Hematopoietic multipotent progenitor cell treated with erythropoietin and hydrocortisone succinate and interleukin-3 and kit ligand, for 15 days (in vitro differentiated cells): ENCODE measurements around the gene ZFP82.

Experiments
- DNase-seq: peaks from one replicate; pipeline ENCODE4 v3.0.0-alpha.2; 2015; ENCODE audit warnings: low spot score

Gene ZFP82

DNA sequence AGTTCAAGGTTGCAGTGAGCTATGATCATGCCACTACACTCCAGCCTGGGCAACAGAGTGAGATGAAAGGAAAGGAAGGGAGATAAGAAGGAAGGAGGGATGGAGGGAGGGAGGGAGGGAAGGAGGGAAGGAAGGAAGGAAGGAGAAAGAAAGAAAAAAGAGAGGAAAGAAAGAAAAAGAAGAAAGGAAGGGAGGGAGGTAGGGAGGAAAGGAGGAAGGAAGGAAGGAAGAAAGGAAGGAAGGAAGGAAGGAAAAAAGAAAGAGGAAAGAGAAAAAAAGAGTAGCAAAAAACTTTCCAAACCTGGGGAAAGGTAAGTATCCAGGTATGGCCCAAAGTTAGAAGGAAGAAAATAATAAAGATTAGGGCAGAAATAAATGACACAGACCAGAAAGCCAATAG is 46.6 kb downstream of the ZFP82 start:
- no peak for DNase-seq

DNA sequence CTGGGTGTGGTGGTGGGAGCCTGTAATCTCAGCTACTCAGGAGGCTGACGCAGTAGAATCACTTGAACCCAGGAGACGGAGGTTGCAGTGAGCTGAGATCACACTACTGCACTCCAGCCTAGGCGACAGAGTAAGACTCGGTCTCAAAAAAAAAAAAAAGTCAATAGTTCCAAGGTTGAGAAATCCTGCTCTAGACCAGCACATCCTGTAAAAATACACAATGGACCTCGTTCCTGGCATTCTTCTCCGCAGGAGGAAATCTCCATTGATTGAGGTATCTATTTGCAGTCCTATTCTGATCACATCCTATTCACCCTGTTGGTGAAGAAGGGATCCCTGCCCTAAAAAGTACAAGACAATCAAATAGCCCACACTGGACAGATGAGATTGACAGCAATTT is 54.6 kb downstream of the ZFP82 start:
- DNase-seq = no peak
